Neuronal stem cell (in vitro differentiated cells): ENCODE results near the gene NKD2.
A peak's percentile ranks its signal among the peaks of the same experiment; 100 is the strongest.
"Not testable (repeated sequence)": the region's sequence is repeated elsewhere in the genome, so short reads cannot be mapped to it uniquely, and the experiment has no call there.

Source experiments
- DNase-seq: peaks from one replicate; pipeline ENCODE4 v3.0.0-alpha.2; 2013; ENCODE audit warnings: low spot score
- H2AFZ ChIP-seq: one replicate; pipeline ENCODE4 v1.6.1; 2013; ENCODE audit warnings: mild to moderate bottlenecking, low read length, inconsistent platforms
- H2AK5ac ChIP-seq: 2 replicates; pipeline ENCODE4 v1.6.1; 2013; ENCODE audit warnings: low read depth, mild to moderate bottlenecking, inconsistent platforms, low read length, moderate library complexity, mixed read lengths
- H2BK120ac ChIP-seq: 2 replicates; pipeline ENCODE4 v1.6.1; 2013; ENCODE audit warnings: low read depth, mild to moderate bottlenecking, inconsistent platforms, low read length, moderate library complexity, mixed read lengths
- H2BK12ac ChIP-seq: one replicate; pipeline ENCODE4 v1.6.1; 2013; ENCODE audit warnings: low read length, inconsistent platforms
- H2BK15ac ChIP-seq: 2 replicates; pipeline ENCODE4 v1.6.1; 2013; ENCODE audit warnings: mild to moderate bottlenecking, low read length, inconsistent platforms, mixed read lengths
- H2BK5ac ChIP-seq: one replicate; pipeline ENCODE4 v1.6.1; 2013; ENCODE audit warnings: inconsistent platforms, mild to moderate bottlenecking, low read length, moderate library complexity
- H3K14ac ChIP-seq: one replicate; pipeline ENCODE4 v1.6.1; 2013; ENCODE audit warnings: low read length, inconsistent platforms
- H3K18ac ChIP-seq: 2 replicates; pipeline ENCODE4 v1.6.1; 2013; ENCODE audit warnings: low read length, inconsistent platforms
- H3K23ac ChIP-seq: 2 replicates; pipeline ENCODE4 v1.6.1; 2013; ENCODE audit warnings: low read depth, mild to moderate bottlenecking, mixed read lengths, low read length, inconsistent platforms; ENCODE audit not compliant: poor library complexity
- H3K27ac ChIP-seq: replicated peaks from 3 replicates; pipeline ENCODE4 v1.5.1; 2013; ENCODE audit warnings: low read length, inconsistent platforms
- H3K27me3 ChIP-seq, 3 experiments: 2 replicates each; pipeline ENCODE4 v1.6.1; 2013; ENCODE audit warnings: low read length in 3 of 3, mild to moderate bottlenecking in 2 of 3, inconsistent platforms in 1 of 3, low read depth in 1 of 3, mixed read lengths in 1 of 3, moderate library complexity in 1 of 3; ENCODE audit not compliant: control insufficient read depth in 3 of 3, insufficient read depth in 3 of 3
- H3K36me3 ChIP-seq, 2 donors: replicated peaks in 1 of 2; 2 replicates each; pipeline ENCODE4 v1.6.1; 2013; ENCODE audit warnings: low read length in 2 of 2; ENCODE audit not compliant: control insufficient read depth in 2 of 2, insufficient read depth in 2 of 2
- H3K4ac ChIP-seq: 2 replicates; pipeline ENCODE4 v1.6.1; 2013; ENCODE audit warnings: inconsistent platforms, mild to moderate bottlenecking, low read length, moderate library complexity
- H3K4me1 ChIP-seq, 2 donors: 1 replicate in 1 of 2; 2 replicates in 1 of 2; pipeline ENCODE4 v1.6.1; 2013; ENCODE audit warnings: low read length in 2 of 2, low read depth in 1 of 2; ENCODE audit not compliant: control insufficient read depth in 2 of 2, insufficient read depth in 1 of 2
- H3K4me2 ChIP-seq: one replicate; pipeline ENCODE4 v1.6.1; 2013; ENCODE audit warnings: mild to moderate bottlenecking, low read length, inconsistent platforms; ENCODE audit not compliant: insufficient read depth, poor library complexity, severe bottlenecking
- H3K4me3 ChIP-seq, 2 donors: 2 replicates each; pipeline ENCODE4 v1.5.1; 2013; ENCODE audit warnings: low read length in 2 of 2, mild to moderate bottlenecking in 2 of 2, inconsistent platforms in 1 of 2, moderate library complexity in 1 of 2
- H3K79me1 ChIP-seq: one replicate; pipeline ENCODE4 v1.6.1; 2013; ENCODE audit warnings: low read depth, mild to moderate bottlenecking, inconsistent platforms, low read length, moderate library complexity
- H3K9ac ChIP-seq: one replicate; pipeline ENCODE4 v1.6.1; 2013; ENCODE audit warnings: mild to moderate bottlenecking, low read depth, low read length, inconsistent platforms; ENCODE audit not compliant: poor library complexity
- H3K9me3 ChIP-seq, 2 donors: replicated peaks in 1 of 2; 2 replicates each; pipeline versions ENCODE3 to v1.6.1; 2013; ENCODE audit warnings: low read length in 2 of 2, mild to moderate bottlenecking in 2 of 2, inconsistent platforms in 1 of 2, low read depth in 1 of 2, mixed read lengths in 1 of 2, moderate library complexity in 1 of 2; ENCODE audit not compliant: control insufficient read depth in 2 of 2, insufficient read depth in 1 of 2
- H4K8ac ChIP-seq: one replicate; pipeline ENCODE4 v1.6.1; 2013; ENCODE audit warnings: low read depth, mild to moderate bottlenecking, inconsistent platforms, low read length, moderate library complexity
- H4K91ac ChIP-seq: one replicate; pipeline ENCODE4 v1.6.1; 2013; ENCODE audit warnings: low read length, low read depth, mild to moderate bottlenecking, inconsistent platforms; ENCODE audit not compliant: poor library complexity
- WGBS, 2 donors: extraction: QIAGEN DNeasy Blood & Tissue Kit; methylation state at CpG; one replicate each; pipeline ENCODE4 v1.1.7; 2013; ENCODE audit warnings: missing lambda C conversion rate in 2 of 2, mixed read lengths in 1 of 2; ENCODE audit not compliant: insufficient read length in 2 of 2, insufficient replicate concordance in 1 of 2; ENCODE audit errors: extremely low coverage in 2 of 2; 5-methylcytosine and 5-hydroxymethylcytosine counted together

The NKD2 gene

GRCh38 chr5:1059884-1060263 lies 51.3 kb downstream of the NKD2 start:
- Histone ChIP-seq H2BK15ac (no peak overlapping the region), H3K14ac (peak overlapping the region; percentile 71), H3K18ac (no peak overlapping the region), H4K91ac (no peak overlapping the region), H2BK5ac (no peak overlapping the region), H3K4me3 (no peak overlapping the region), H3K9ac (no peak overlapping the region), H3K36me3 (peaks cover 45 to 71% of the 10 kb centered on the region in 2 donors), H2BK120ac (no peak overlapping the region), H2AK5ac (no peak overlapping the region), H3K9me3 (peaks cover 0 to 3% of the 10 kb centered on the region in 2 donors), H3K4me1 (peaks cover 2 to 10% of the 10 kb centered on the region in 2 donors), H3K4ac (no peak overlapping the region), H4K8ac (no peak overlapping the region), H3K27ac (no peak overlapping the region), H3K4me2 (no peak overlapping the region), H2BK12ac (no peak overlapping the region), H3K27me3 (no peaks in the 10 kb centered on the region), H2AFZ (no peak overlapping the region), H3K79me1 (peaks cover 8% of the 10 kb centered on the region), H3K23ac (peak overlapping the region; percentile 20)
- DNase-seq, result no peak
- no CpG with 5 or more reads among the region's 17 CpGs for WGBS, 2 donors

- no peak overlapping the region for H3K4ac ChIP-seq
- no peak for DNase-seq
- no CpG with 5 or more reads among the region's 24 CpGs for WGBS, 2 donors
- no peak overlapping the region for H3K27ac ChIP-seq
- no peak overlapping the region for H4K91ac ChIP-seq
- no peak overlapping the region for H3K9ac ChIP-seq
- no peak overlapping the region for H2BK120ac ChIP-seq
- H3K9me3 ChIP-seq, result no peaks in the 10 kb centered on the region
- no peak overlapping the region for H3K23ac ChIP-seq
- no peak overlapping the region for H2BK5ac ChIP-seq
- H3K4me2 ChIP-seq, result no peak overlapping the region
- H4K8ac ChIP-seq, result no peak overlapping the region
- peaks cover 5% of the 10 kb centered on the region for H3K79me1 ChIP-seq
- no peak overlapping the region for H2AFZ ChIP-seq
- H2BK12ac ChIP-seq, result no peak overlapping the region
- no peaks in the 10 kb centered on the region for H3K27me3 ChIP-seq
- H3K4me3 ChIP-seq, result no peak overlapping the region
- peaks cover 0 to 10% of the 10 kb centered on the region in 2 donors for H3K4me1 ChIP-seq
- no peak overlapping the region for H3K18ac ChIP-seq
- no peak overlapping the region for H2BK15ac ChIP-seq
- peaks cover 43 to 64% of the 10 kb centered on the region in 2 donors for H3K36me3 ChIP-seq
- H3K14ac ChIP-seq, result peak overlapping the region; percentile 71
- H2AK5ac ChIP-seq, result no peak overlapping the region
These were observed 52.0 kb downstream of the NKD2 start for GRCh38 chr5:1060535-1060981.

- not testable (repeated sequence) for H3K4me3 ChIP-seq, H2AFZ ChIP-seq
- WGBS, 2 donors, result no CpG with 5 or more reads among the region's 43 CpGs
These were observed 52.7 kb downstream of the NKD2 start for GRCh38 chr5:1061292-1061691.

GRCh38 chr5:1061916-1062315 lies 53.3 kb downstream of the NKD2 start:
- Histone ChIP-seq H3K4ac (no peak overlapping the region), H3K79me1 (peaks cover 5% of the 10 kb centered on the region), H2BK5ac (no peak overlapping the region), H2BK15ac (no peak overlapping the region), H2BK120ac (no peak overlapping the region), H3K27ac (no peak overlapping the region), H3K4me2 (no peak overlapping the region), H3K18ac (no peak overlapping the region), H3K14ac (no peak overlapping the region), H3K36me3 (peaks cover 40 to 60% of the 10 kb centered on the region in 2 donors), H3K9me3 (no peaks in the 10 kb centered on the region), H3K4me1 (peaks cover 0 to 10% of the 10 kb centered on the region in 2 donors), H4K91ac (no peak overlapping the region), H3K23ac (no peak overlapping the region), H3K27me3 (no peaks in the 10 kb centered on the region), H4K8ac (no peak overlapping the region), H2AFZ (no peak overlapping the region), H2AK5ac (no peak overlapping the region), H2BK12ac (no peak overlapping the region), H3K4me3 (no peak overlapping the region), H3K9ac (no peak overlapping the region)
- no peak for DNase-seq
- WGBS, 2 donors, result no CpG with 5 or more reads among the region's 10 CpGs

More at GRCh38 chr5:1061292-1061691, 52.7 kb downstream of the NKD2 start:
- not testable (repeated sequence) for H2BK12ac ChIP-seq, H2AK5ac ChIP-seq, H4K8ac ChIP-seq, H3K9me3 ChIP-seq, H3K4ac ChIP-seq, H2BK15ac ChIP-seq, H3K4me2 ChIP-seq, DNase-seq, H4K91ac ChIP-seq, H2BK5ac ChIP-seq, H3K23ac ChIP-seq, H3K4me1 ChIP-seq, H3K27me3 ChIP-seq, H3K18ac ChIP-seq, H3K27ac ChIP-seq, H3K9ac ChIP-seq, H2BK120ac ChIP-seq, H3K79me1 ChIP-seq, H3K14ac ChIP-seq
- peaks cover 43 to 60% of the 10 kb centered on the region in 2 donors for H3K36me3 ChIP-seq
